Right renal cortex interstitium (tissue), 3 donors: ENCODE results near the gene GRM3. TPM values are rescaled to one million over a fixed set of nuclear protein-coding genes. Genes with fewer than 3 reads are reported as not detected.
"Not testable (repeated sequence)": the region's sequence is repeated elsewhere in the genome, so short reads cannot be mapped to it uniquely, and the experiment has no call there.

Source experiments
- DNase-seq, 3 donors: peaks; one replicate each; pipeline ENCODE4 v3.0.0-alpha.2; 2013; ENCODE audit warnings: low read depth in 3 of 3, low spot score in 2 of 3
- polyA plus RNA-seq, 3 donors: library from polyadenylated mRNA; unstranded; fragments of 120-200 nt; gene quantifications; one replicate each; pipeline ENCODE4 v1.2.1, GENCODE V29; 2013; ENCODE audit not compliant: insufficient read length in 3 of 3

The GRM3 gene
- polyA plus RNA-seq = under 1 TPM; 0.07 to 0.37 (median 0.18) TPM

DNA sequence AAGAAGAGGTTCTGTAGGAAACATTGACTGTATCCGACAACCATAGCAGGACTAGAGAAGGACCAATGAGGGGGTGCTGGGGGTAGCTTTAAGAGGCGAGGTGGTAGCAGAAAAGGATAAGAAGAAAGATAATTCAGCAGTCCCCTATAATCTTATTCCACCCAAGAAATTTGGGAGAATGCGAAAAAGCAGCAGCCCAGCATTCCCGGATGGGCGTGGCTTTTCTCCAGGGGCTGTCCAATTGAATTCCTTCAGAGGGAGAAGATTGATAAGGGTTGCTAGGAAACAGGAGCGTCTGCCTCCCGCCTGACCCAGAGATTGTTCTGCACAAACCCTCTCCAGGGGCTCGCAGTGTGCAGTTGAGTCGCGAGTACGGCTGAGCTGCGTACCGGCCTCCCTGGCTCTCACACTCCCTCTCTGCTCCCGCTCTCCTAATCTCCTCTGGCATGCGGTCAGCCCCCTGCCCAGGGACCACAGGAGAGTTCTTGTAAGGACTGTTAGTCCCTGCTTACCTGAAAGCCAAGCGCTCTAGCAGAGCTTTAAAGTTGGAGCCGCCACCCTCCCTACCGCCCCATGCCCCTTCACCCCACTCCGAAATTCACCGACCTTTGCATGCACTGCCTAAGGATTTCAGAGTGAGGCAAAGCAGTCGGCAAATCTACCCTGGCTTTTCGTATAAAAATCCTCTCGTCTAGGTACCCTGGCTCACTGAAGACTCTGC is at the start of gene GRM3:
Gene GRM3 (plus strand): TSS at position 349 of the 721 bp plus-strand sequence. CDS start 121,237 bp downstream, outside the sequence.
- DNase-seq = peak in 2 of 3 donors; percentile 12

DNA sequence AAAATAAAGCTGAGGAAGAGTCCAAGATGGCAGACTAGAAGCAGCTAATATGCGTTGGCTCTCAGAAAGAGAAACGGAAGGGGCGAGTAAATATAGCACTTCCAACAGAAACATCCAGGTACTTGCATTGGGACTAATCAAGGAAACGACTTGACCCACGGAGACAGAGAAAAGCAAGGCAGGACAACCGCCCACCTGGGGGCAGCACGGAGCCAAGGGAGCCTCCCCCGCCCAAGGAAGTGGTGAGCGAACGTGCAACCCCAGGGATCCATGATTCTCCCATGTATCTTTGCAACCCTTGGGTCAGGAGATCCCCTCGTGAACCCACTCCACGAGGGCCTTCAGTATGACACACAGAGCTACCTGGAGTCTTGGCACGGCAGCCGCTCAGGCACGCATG is 45.4 kb upstream of the GRM3 start:
- DNase-seq = no peak

DNA sequence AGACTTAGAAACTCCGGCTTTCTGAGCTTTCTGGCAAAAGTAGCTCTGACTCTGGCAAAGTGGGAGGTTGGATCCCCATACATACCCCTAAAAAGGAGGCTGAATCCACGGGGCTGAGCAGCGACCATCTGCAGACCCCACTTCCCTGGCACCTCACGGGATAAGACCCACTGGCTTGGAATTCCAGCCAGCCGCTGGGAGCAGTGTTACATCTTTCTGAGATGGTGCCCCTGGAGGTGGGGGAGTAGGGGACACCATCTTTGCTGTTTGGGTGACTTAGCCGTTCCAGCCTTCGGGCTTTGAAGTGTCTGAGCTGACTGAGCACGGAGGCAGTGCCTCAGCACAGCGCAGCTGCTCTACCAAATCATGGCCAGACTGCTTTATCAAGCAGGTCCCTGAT is 45.0 kb upstream of the GRM3 start:
- no peak for DNase-seq

DNA sequence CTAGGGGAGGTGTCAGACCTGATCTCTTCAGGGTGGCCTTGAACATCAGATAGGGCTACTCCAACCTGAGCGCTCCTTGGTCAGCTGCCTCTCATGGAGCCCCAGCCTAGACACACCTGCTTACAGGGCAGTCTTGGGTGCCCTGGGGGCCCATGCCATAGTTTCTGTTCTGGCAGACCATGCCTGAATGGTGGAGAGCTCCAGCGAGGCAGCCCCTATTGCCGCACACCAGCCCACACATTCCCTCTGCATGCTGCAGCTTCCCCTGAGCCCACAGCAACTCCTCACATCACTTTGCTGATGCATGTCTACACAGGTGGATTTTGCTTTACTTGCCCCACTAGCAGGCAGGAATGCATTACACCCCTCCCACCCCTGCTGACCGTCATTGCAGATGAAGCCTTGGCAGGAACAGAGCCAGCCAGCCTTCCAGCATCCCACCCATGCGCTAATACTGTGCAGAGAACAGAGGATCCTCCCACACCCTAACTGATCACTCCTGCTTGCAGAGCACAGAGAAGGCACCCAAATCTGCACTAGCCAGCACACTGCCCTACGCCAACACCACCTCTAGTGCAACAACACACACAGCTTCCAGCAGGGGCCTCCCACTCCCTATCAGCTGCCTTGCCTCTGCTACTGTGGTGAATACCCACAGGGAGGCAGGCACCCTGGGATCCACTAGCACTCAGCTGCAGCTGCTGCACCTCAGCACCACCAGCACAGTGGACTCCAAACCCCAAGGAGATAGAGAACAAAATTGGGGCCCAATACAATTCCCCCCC is 43.0 kb upstream of the GRM3 start:
- DNase-seq = no peak

DNA sequence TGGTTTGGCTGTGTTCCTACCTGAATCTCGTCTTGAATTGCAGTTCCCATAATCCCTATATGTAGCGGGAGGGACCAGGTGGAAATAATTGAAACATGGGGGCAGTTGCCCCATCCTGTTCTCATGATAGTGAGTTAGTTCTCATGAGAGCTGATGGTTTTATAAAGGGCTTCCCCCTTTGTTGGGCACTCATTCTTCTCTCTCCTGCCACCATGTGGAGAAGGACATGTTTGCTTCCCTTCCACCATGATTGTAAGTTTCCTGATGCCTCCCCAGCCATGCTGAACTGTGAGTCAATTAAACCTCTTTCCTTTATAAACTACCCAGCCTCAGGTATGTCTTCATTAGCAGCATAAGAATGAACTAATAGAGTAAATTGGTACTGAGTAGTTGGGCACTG is 28.0 kb upstream of the GRM3 start:
- not testable (repeated sequence) for DNase-seq

DNA sequence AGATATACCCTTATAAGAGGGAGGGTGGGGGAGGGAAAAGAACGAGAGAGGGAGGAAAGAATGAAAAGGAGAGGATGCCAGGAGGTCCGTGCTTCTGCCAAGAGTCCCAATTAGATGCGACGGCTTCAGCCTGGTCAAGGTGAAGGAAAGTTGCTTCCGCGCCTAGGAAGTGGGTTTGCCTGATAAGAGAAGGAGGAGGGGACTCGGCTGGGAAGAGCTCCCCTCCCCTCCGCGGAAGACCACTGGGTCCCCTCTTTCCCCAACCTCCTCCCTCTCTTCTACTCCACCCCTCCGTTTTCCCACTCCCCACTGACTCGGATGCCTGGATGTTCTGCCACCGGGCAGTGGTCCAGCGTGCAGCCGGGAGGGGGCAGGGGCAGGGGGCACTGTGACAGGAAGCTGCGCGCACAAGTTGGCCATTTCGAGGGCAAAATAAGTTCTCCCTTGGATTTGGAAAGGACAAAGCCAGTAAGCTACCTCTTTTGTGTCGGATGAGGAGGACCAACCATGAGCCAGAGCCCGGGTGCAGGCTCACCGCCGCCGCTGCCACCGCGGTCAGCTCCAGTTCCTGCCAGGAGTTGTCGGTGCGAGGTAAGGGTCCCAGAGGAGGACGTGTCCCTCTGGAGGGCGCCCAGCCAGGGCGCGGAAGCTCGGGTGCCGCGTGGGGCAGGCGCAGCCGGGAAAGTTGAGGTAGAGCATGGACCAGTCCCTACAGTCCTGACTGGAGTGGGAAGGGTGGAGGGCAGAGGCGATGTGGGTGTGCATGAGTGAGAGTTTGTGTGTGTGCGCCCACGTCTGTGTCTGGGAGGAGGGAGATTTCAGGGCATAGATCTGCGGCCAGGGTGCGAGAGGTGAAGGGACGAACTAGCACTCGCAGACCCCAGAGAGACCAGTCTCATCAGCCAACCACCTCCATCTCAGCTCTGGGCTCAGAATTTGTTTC is 844 bp downstream of the GRM3 start:
- DNase-seq = no peak

DNA sequence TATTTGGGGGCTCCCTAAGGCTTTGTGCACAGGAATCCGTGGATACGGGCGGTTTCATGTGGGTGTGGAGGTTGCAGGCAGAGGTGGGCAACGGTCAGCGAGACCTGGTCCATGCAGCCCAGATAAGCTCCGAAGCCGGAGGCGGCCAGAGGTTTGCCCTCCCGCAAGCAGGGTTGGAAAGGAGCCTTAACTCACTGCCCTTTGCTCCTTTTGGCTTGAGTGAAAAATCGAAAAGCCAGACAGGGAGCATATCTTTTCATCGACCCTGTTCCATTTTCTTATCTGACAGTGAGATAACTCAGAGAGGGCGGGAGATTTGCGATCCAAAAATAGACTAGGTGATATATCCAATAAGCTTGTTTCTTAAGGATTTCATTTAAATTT is 1.5 kb downstream of the GRM3 start:
- no peak for DNase-seq

DNA sequence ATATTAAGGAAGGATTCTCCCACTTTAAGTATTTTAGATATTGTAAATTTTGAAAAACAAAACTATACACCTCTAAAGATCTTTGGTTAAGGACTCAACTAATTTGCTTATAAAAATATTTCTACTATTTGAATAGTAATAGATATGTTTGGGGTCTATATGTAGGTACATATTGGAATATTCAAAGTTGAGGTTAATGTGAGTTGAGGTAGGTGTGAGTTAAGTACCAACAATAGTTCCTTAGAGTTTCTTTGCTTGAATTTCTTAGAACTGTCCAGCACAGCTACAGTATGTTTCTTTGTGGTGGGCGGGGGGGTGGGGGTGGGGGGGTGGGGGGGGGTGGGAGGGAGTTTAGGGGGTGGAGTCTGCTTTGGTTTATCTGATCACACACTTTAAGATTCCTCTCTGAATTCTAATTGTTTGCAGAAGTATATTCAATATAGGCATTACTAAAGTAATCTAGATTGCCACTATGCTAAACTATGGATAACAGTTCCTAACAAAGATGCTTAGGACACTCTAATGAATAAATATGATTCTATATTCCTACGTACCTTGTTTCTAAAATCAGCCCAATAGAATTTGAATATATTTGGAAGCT is 2.1 kb downstream of the GRM3 start:
- no peak for DNase-seq

DNA sequence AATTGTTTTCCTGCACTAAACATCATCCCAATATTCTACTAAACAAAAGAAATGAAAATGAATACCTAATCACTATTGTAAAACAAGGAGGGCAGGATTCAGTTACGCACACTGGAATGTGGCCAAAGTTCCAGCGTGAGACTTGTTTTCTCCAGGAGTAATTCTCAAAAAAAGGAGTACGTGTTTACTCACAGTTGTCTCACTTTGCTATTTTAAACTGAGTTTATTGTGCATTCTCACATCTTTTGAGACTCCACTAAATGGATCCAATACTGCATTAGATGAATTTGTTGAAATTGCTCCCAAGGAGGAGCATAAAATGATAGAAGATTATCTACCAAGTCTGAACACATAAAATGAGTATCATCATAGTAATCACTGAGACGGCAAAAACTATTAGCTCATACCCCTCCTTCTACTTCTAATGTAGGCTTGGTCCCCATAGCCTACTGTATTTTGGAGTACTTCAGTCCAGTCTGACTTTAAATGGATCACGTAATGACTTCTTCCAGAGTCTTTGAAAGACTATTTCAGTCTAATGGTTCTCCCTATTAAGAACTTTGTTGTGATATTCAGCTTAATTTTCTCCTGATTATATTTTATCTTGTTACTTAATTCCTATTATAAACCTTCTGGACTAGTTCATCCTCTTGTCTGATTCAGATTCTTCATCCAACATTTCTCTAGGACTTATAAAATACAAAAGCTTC is 3.8 kb downstream of the GRM3 start:
- DNase-seq = no peak

DNA sequence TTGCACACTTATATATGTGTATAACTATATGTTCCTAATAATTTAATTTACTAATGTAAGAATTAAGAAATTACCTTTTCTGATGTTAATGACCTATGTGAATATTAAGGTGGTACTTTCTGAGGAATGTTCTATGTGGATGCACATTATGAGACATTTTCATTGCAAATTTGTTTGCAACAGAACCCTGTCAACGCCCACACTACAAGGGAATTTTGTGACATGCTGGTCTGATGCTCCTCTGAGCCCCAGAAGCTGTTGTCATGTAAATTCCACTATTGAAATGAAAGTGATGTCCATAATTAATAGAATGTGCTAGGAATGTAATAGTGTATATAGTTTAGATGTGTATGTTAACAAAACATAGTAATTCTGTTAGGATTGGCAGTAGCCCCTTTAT is 4.5 kb downstream of the GRM3 start:
- DNase-seq = no peak

DNA sequence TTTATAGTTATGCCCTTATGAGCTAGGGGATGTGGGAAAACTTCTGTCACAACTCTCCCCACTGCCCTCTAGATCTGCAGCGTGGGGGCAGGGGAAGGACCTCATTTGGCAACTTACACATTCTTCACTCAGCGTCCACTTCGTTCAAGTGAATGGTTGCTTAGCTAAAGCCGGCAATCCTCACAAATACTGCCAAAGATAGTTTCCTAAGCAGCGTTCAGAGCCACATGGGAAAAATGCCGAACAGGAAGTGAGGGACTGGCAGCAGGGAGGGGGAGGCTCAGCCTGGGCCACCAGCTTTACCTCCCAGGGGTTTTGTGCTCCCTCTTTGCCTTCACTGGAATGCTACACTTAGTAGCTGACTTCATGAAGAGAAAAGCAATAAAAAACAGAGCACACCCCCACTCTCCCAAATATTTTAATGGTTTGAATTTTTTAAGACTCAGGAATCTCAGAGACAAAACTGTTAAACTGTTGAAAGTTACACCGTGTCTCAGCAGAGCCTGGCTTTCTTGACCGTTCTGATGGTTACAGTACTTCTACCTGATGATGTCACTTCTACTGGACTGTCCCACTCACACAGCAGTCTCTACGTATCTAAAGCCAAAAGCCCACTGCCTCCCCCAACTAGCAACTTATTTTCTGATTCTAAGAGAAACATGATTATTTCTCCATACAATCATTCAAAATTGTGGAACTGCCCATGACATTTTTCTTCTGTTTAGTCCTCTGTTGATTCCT is 10.4 kb downstream of the GRM3 start:
- no peak for DNase-seq

DNA sequence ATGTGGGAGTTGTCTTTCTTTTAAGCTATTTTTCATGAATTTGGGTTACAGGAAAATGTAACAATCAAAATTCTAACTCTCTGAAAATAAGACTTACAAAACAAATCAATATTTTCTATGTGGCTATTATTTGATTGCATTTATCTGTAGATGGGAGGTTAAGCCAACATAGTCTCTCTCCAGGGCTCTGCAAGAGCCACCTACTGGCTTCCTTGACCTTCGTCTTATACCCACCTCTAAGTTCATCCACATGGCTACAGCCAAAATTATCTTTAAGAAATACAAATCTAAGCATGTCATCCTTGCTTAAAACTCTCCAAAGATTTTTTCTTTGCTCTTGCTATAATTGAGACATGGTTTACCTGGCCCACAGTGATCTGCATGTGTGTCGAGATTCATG is 14.2 kb downstream of the GRM3 start:
- no peak for DNase-seq

DNA sequence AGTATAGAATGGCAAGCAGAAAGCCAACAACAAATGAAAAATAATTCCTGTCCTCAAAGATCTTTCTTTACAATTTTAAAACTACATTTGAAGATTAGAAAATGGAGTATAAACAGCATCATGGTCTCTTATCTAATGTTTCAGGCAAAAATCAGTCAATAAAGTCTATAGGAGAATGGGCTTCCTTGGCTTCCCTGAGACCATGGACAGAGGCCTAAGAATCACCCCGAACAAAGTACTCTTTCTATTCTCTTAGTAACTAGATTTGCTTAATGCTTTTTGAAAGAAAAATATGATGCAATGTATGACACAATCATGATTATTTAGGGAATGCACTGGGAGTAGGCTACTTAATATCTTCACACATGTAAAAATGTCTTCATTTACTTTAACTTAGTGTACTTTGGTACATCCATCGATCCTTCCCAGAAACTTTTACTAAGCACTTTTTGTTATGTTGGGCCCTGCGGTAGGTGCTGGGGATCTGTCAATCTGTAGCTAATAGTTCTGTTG is 17.3 kb downstream of the GRM3 start:
- no peak for DNase-seq

DNA sequence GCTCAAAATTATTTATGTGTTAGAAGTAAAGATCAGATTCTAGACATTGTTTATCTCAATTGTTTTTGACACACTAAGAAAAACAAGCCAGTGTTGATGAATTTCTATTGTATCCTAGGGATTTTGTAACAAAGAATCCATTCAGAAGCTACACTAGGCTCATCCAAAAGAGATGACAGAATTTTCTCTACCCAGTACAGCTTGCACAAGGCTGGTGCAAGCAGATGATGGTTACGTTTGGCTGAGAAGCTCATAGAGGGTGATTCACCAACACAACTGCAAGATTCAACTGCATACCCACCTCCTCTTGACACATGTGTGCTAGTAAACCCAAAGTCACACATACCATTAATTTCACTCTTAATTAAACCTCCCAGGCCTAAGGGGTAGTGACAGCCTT is 20.8 kb downstream of the GRM3 start:
- no peak for DNase-seq

DNA sequence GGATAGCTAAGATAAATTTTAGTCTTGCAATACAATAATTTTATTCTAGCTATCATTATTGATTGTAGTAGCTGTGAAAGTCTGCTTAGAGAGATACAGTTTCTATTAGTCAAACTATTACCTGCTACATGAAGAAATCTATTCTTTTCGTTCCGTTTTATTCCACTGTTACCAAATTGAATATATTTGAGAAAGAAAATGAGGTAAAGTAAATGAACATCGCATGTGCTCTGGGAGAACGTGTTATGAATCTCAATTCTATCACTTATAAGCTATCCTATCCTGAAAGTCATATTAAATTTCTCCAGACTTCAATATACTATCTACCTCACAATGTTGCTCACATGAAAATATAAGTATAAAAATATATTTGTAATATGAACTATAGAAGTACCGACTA is 21.3 kb downstream of the GRM3 start:
- no peak for DNase-seq

DNA sequence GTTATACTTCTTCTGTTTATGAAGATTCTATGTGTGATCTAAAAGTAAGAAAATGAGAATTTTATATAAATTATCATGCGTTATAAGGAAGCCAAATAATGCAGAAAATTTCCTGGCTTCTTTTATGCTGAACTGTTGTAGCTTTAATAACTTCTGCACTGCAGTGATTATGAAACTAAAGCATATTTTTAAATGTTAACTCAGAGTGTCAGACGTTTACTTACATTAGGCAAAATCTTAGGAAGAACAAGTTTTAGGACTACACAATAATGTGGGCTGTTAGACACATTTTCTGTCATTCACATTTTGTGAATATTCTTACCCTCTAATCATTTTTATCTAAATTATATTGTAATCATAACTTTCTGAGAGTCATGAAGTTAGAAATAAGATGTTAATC is 22.0 kb downstream of the GRM3 start:
- no peak for DNase-seq

DNA sequence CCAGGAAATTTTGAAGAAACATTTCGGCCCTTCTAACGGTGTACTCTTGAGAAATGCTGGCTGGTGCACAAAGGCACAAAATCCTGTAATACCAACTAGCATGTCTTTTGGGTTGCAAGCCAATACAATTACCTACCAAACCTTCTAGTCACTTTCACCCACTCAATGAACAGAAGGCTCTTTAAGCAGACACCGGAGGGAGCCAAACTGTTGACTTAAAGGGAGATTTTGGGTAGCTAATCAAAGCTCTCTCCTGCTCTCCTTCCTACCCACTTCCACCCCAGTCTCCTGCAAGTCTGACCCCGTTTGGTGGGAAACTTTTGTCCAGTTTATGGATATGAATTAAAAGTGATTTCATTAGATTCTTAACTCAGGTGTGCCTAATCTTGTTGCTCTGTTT is 24.0 kb downstream of the GRM3 start:
- DNase-seq = no peak

DNA sequence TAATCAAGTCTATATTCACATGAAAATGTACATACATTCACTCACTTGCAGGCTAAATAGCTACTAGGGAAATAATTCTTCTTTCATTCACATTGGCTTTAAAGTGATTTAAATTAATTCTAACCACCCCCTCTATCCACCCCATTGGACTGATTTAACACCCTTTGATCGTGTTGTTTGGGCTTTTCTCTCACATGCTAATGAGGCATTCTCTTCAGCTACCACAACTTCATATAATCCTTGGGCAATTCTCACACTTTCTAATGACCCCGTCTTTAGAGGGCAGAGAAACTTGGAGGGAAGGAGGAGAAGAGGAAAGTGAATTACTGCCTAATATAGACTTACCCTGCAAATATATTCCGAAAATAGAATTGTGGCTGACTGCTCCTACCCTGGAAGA is 24.6 kb downstream of the GRM3 start:
- no peak for DNase-seq

DNA sequence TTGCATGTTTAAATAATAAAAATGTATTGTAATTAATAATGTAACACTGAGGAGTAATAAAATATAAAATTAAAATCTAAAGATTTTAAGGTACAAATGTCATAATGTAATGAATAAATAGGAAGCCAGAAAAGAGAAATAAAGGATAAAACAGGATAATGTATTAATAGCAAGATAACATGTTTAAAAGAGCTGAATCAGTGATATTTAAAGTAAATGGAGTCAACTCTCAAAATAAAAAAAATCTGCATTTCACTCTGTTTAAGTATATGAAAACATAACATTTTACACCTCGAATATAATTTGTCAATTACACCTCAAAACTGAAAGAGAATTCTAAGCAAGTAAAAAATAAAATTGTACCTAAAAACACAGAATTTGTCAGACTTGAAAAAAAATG is 44.1 kb downstream of the GRM3 start:
- no peak for DNase-seq
